Hepatocyte (in vitro differentiated cells): Measurements from ENCODE around the gene MSX1.

Experiments
- CTCF ChIP-seq: fragments of 200-600 bp; sonication (generic); IDR thresholded peaks from 2 replicates; pipeline ENCODE4 v1.5.1; 2016; ENCODE audit warnings: antibody characterized with exemption, mild to moderate bottlenecking; ENCODE audit not compliant: poor library complexity
- EZH2 ChIP-seq: fragments of 200-600 bp; sonication (generic); IDR thresholded peaks from 2 replicates; pipeline ENCODE4 v1.6.1; 2016; ENCODE audit warnings: antibody characterized with exemption, mild to moderate bottlenecking, borderline replicate concordance
- EZH2phosphoT487 ChIP-seq: fragments of 200-600 bp; sonication (generic); IDR thresholded peaks from one replicate; pipeline ENCODE4 v1.6.1; 2018; ENCODE audit warnings: antibody characterized with exemption, mild to moderate bottlenecking, low read depth, moderate library complexity; ENCODE audit not compliant: unreplicated experiment, severe bottlenecking

DNA sequence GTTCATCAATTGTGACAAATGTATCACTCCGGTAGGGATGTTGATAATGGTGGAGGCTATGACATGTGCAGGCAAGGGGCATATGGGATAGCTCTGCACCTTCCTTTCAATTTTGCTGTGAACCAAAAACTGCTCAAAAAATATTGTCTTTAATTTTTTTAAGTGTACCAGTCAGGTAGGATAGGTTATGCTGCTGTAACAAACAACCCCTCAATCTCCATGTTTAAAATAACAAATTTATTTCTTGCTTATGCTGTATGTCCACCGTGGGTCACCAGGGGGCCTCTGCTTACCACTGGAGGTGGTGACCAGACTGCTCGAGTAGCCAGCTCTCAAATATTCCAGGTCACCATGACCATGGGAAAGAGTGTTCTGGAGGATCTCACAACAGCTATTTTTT is 23.4 kb upstream of the MSX1 start:
- TF ChIP-seq CTCF (no peak), EZH2 (no peak), EZH2phosphoT487 (no peak)
